Hepatocyte (in vitro differentiated cells): Measurements from ENCODE around the gene RRP15. TPM values are rescaled to one million over a fixed set of nuclear protein-coding genes. Genes with fewer than 3 reads are reported as not detected.

Experiments used
- DNase-seq: peaks from one replicate; pipeline ENCODE4 v3.0.0-alpha.2; 2016; ENCODE audit warnings: low spot score
- H2AFZ ChIP-seq: fragments of 200-600 bp; sonication (generic); 2 replicates; pipeline ENCODE4 v1.6.0; 2016; ENCODE audit warnings: antibody characterized with exemption, mild to moderate bottlenecking
- H3K27ac ChIP-seq: fragments of 200-600 bp; sonication (generic); 2 replicates; pipeline ENCODE4 v1.5.1; 2016; ENCODE audit warnings: mild to moderate bottlenecking
- H3K27me3 ChIP-seq: fragments of 200-600 bp; sonication (generic); 2 replicates; pipeline ENCODE4 v1.6.1; 2016
- H3K36me3 ChIP-seq: fragments of 200-600 bp; sonication (generic); replicated peaks from 2 replicates; pipeline ENCODE4 v1.5.1; 2016; ENCODE audit warnings: low read depth; ENCODE audit not compliant: insufficient read depth
- H3K4me1 ChIP-seq: fragments of 200-600 bp; sonication (generic); 2 replicates; pipeline ENCODE4 v1.5.1; 2016; ENCODE audit warnings: mild to moderate bottlenecking, moderate library complexity; ENCODE audit not compliant: insufficient read depth
- H3K4me2 ChIP-seq: fragments of 200-600 bp; sonication (generic); 2 replicates; pipeline ENCODE4 v1.6.0; 2016
- H3K4me3 ChIP-seq: fragments of 200-600 bp; sonication (generic); 2 replicates; pipeline ENCODE4 v1.5.1; 2016; ENCODE audit warnings: mild to moderate bottlenecking
- H3K79me2 ChIP-seq: fragments of 200-600 bp; sonication (generic); 2 replicates; pipeline ENCODE4 v1.6.0; 2017; ENCODE audit warnings: mild to moderate bottlenecking
- H3K9me2 ChIP-seq: fragments of 200-600 bp; sonication (generic); replicated peaks from 2 replicates; pipeline ENCODE4 v1.6.0; 2017; ENCODE audit warnings: mild to moderate bottlenecking; ENCODE audit not compliant: insufficient read depth
- H3K9me3 ChIP-seq: fragments of 200-600 bp; sonication (generic); 2 replicates; pipeline ENCODE4 v1.5.1; 2016; ENCODE audit warnings: low read depth, mild to moderate bottlenecking
- H4K20me1 ChIP-seq: fragments of 200-600 bp; sonication (generic); 2 replicates; pipeline ENCODE4 v1.6.0; 2016; ENCODE audit warnings: mild to moderate bottlenecking; ENCODE audit not compliant: insufficient read depth, poor library complexity, severe bottlenecking
- EZH2 ChIP-seq: fragments of 200-600 bp; sonication (generic); IDR thresholded peaks from 2 replicates; pipeline ENCODE4 v1.6.1; 2016; ENCODE audit warnings: antibody characterized with exemption, mild to moderate bottlenecking, borderline replicate concordance
- EZH2phosphoT487 ChIP-seq: fragments of 200-600 bp; sonication (generic); IDR thresholded peaks from one replicate; pipeline ENCODE4 v1.6.1; 2018; ENCODE audit warnings: antibody characterized with exemption, mild to moderate bottlenecking, low read depth, moderate library complexity; ENCODE audit not compliant: unreplicated experiment, severe bottlenecking
- WGBS: methylation state at CpG from one replicate; pipeline ENCODE4 v1.1.6; 2016; ENCODE audit warnings: low lambda C conversion rate; ENCODE audit errors: missing lambda C conversion rate; 5-methylcytosine and 5-hydroxymethylcytosine counted together
- polyA plus RNA-seq: library from polyadenylated mRNA; unstranded; fragments of >200 nt; fragmentation: Nextera tagmentation; extraction: Ambion mirVana; gene quantifications from 2 replicates; pipeline ENCODE4 v1.2.1, GENCODE V29; 2016
- total RNA-seq: library from RNA; depleted of rRNA; stranded (reverse); fragments of >200 nt; gene quantifications from 2 replicates; pipeline ENCODE4 v1.2.3, GENCODE V29; 2014
- TF ChIP-seq, protein P1 (sequence below): fragments of 200-600 bp; sonication (generic); IDR thresholded peaks from 2 replicates; pipeline ENCODE4 v1.5.1; 2016; ENCODE audit warnings: antibody characterized with exemption, mild to moderate bottlenecking; ENCODE audit not compliant: poor library complexity

Gene RRP15
- total and polyA plus RNA-seq, 2 experiments from 2014 or later = 6.7 to 9.0 TPM

DNA sequence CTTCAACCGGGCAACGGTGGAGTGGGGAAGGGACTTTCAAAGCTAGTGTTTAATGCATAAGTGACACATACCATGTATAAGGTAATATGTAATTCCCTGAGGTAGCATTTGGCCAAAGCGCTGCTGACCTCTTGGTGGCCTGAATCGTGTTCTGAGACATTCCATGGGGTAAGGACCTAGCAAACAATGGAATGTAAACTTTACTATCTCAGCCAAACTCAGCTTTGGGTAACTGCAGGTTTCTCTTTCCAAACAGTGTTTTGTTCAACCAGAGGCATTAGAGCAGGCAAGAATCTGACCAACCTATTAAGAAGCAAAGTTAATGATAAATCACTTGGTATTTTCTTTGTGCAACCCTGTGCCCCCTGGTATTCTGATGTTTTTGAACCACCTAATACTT is 82.0 kb downstream of the RRP15 start:
- TF ChIP-seq EZH2 (no peak), EZH2phosphoT487 (no peak)
- TF ChIP-seq, protein P1, sequence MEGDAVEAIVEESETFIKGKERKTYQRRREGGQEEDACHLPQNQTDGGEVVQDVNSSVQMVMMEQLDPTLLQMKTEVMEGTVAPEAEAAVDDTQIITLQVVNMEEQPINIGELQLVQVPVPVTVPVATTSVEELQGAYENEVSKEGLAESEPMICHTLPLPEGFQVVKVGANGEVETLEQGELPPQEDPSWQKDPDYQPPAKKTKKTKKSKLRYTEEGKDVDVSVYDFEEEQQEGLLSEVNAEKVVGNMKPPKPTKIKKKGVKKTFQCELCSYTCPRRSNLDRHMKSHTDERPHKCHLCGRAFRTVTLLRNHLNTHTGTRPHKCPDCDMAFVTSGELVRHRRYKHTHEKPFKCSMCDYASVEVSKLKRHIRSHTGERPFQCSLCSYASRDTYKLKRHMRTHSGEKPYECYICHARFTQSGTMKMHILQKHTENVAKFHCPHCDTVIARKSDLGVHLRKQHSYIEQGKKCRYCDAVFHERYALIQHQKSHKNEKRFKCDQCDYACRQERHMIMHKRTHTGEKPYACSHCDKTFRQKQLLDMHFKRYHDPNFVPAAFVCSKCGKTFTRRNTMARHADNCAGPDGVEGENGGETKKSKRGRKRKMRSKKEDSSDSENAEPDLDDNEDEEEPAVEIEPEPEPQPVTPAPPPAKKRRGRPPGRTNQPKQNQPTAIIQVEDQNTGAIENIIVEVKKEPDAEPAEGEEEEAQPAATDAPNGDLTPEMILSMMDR = no peak
- H3K4me1 ChIP-seq = peaks cover 13% of the 10 kb centered on the region

DNA sequence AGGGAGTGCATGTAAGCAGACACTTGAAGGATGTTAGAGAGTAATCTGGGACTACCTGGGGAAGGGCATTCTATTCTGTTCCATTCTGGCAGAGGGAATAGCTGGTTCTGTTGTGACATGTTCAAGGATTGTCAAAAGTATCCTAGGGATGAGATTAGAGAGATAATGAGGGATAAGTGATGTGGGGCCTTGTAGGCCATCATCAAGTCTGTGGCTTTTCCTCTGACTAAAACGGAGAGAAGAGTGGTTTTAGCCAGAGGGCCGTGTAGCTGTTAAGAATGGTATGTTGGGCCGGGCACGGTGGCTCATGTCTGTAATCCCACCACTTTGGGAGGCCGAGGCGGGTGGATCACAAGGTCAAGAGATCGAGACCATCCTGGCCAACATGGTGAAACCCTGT is 83.6 kb downstream of the RRP15 start:
- H2AFZ ChIP-seq = no peak overlapping the region
- no peak overlapping the region for H3K27ac ChIP-seq
- no peaks in the 10 kb centered on the region for H4K20me1 ChIP-seq
- H3K9me3 ChIP-seq = no peaks in the 10 kb centered on the region
- no peak overlapping the region for H3K4me3 ChIP-seq
- TF ChIP-seq EZH2 (no peak), EZH2phosphoT487 (no peak)
- TF ChIP-seq, protein P1 = no peak
- H3K27me3 ChIP-seq = no peaks in the 10 kb centered on the region
- peaks cover 38% of the 10 kb centered on the region for H3K79me2 ChIP-seq
- H3K9me2 ChIP-seq = no peaks in the 10 kb centered on the region
- H3K36me3 ChIP-seq = no peaks in the 10 kb centered on the region
- DNase-seq = no peak
- peaks cover 19% of the 10 kb centered on the region for H3K4me1 ChIP-seq
- WGBS = 82% methylated on average over 7 of the region's 7 CpGs
- H3K4me2 ChIP-seq = no peak overlapping the region

More for the DNA sequence above, 82.0 kb downstream of the RRP15 start:
- no peak for DNase-seq
- Histone ChIP-seq H2AFZ (no peak overlapping the region), H3K36me3 (no peaks in the 10 kb centered on the region), H3K9me2 (no peaks in the 10 kb centered on the region), H3K27ac (no peak overlapping the region), H3K27me3 (no peaks in the 10 kb centered on the region), H3K9me3 (no peaks in the 10 kb centered on the region), H3K79me2 (peaks cover 37% of the 10 kb centered on the region), H3K4me3 (no peak overlapping the region), H4K20me1 (no peaks in the 10 kb centered on the region), H3K4me2 (peak overlapping the region; percentile 13)
- WGBS = 43% methylated on average over 4 of the region's 4 CpGs

DNA sequence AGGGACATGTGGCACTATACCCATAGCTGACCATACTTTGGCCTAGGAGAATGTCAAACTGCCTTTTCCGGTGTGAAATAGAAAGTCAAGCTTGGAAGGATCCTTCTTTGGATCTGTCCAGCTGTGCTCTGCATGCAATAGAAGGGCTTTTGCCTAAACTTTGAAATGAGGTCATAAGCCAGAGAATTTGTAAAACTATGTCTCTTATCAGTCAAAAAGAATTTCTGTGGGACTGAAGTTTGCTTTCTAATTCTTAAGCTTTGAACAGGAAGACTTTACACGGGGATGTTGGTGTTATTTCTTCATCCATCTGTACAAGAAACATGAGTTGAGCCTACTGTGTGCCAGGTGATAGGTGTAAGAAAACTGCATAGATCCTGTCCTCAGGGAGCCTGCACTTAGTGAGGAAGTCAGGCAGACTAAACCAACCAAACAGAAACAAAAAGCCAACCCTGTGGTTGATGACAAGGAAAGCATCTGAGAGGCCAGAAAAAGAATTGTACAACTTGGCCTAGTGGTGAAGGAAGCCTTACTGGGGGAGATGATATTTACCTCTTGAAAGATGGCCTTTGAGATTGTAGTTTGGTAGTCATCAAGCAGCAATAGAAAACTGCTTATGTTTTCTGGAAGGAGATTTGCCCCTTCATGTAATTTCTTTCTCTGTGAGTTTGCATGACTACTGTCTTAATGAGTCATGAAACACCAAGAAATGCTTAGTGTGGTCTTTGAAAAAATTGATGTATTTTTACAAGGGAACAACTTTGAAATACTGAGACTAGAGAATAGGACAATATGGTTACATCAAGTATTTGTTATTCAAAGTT is 84.8 kb downstream of the RRP15 start:
- H3K9me3 ChIP-seq = no peaks in the 10 kb centered on the region
- TF ChIP-seq, protein P1 = no peak
- no peak for TF ChIP-seq EZH2phosphoT487
- no peak for DNase-seq
- no peaks in the 10 kb centered on the region for H3K27me3 ChIP-seq
- no peaks in the 10 kb centered on the region for H4K20me1 ChIP-seq
- H3K4me1 ChIP-seq = peaks cover 24% of the 10 kb centered on the region
- no peaks in the 10 kb centered on the region for H3K36me3 ChIP-seq
- H3K4me2 ChIP-seq = no peak overlapping the region
- peak overlapping the region; percentile 67 for H3K27ac ChIP-seq
- no peaks in the 10 kb centered on the region for H3K9me2 ChIP-seq
- H3K4me3 ChIP-seq = no peak overlapping the region
- H2AFZ ChIP-seq = no peak overlapping the region
- peaks cover 40% of the 10 kb centered on the region for H3K79me2 ChIP-seq
- 54% methylated on average over 2 of the region's 2 CpGs for WGBS
